GM12873 (cell line): ENCODE data around the gene ZNF683.

ENCODE experiments used
- CTCF ChIP-seq: IDR thresholded peaks from 2 replicates; pipeline ENCODE4 v1.5.1; 2012; ENCODE audit warnings: low read depth, mild to moderate bottlenecking, moderate library complexity, low read length, control low read depth; ENCODE audit not compliant: insufficient read depth; ENCODE audit errors: missing control alignments

The ZNF683 gene

GRCh38 chr1:26410706-26411623, 38.4 kb upstream of the ZNF683 start, which contains the start of gene LIN28A:
TSS of gene LIN28A (plus strand) at chr1:26410817. CDS start at chr1:26410892, 75 bp downstream.
- TF ChIP-seq CTCF, result no peak

DNA sequence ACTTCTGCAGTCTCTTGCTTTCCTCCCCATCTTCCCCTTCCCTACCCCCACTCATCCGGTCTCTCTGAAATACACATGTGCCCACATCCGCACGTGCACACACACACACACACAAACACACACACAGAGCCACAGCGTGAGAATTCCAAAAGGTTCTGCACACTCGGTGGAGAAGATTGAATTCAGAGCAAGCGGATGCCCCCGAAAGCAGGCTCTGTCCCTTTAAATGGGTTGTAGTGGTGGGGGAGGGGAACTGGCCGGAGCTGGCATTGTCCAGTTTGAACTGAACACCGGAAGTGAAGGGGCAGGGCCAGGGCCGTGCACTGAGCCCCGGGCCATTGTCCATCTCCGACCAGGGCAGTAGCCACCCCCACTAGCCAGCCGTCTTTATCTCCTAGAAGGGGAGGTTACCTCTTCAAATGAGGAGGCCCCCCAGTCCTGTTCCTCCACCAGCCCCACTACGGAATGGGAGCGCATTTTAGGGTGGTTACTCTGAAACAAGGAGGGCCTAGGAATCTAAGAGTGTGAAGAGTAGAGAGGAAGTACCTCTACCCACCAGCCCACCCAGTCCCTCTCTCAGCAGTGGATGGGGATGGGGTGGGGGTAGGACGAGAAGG, 36.7 kb upstream of the ZNF683 start:
- TF ChIP-seq CTCF, result no peak

DNA sequence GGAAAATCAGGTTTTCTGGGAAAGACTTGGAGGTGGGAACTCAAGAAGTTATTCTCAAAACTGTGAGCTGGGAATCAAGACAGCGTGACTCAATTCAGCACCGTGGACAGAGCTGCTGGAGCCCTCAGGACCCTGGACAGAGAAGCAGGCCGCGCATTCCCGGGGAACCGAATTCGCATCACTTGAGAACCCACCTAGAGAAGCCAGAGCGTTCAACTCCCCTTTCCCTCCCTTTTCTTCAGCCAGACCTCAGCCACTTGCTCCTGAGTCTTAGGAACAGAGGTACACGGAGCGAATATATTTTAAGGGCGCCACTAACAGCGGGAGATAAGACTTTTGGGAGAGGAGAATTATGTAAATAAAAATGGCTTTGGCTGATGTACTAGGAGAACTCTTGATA, 36.1 kb upstream of the ZNF683 start:
- no peak for TF ChIP-seq CTCF

DNA sequence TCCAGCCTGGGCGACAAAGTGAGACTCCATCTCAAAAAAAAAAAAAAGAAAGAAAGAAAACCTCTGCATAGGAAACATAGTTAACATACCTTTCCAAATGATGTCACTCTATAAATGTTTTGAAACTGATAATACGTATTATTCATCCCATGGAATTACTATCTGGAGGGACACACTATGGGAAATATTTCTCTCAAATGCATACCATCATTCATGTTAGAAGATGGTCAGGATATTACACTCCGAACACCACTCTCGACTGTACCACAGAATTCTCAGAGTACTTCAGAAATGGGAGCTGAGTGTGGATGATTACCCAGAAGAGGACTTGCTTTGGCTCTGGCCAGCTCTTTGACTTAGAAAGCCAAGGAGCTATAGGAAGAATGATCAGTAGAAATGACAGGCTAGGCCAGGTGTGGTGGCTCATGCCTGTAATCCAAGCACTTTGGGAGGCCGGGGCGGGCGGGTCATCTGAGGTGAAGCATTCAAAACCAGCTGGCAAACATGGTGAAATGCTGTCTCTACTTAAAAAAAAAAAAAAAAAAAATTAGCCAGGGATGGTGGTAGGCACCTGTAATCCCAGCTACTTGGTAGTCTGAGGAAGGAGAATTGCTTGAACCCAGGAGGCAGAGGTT, 32.8 kb upstream of the ZNF683 start:
- TF ChIP-seq CTCF, result no peak

DNA sequence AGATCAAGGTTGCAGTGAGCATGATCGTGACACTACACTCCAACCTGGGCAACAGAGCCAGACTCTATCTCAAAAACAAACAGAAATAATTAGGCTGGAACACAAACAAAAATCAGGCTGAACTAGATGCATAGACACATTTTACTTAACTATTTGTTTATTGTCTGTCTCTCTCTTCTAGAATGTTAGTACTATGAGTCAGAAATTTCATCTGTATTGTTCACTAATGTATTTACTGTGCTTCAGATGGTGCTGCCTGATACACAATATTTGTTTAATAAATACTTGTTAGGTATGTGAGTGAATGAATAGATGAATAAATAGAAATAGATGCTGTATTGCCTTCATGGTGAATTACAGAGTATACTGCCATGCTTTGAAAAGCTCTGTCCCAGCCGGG, 32.1 kb upstream of the ZNF683 start:
- TF ChIP-seq CTCF, result no peak

GRCh38 chr1:26403656-26404055, 31.1 kb upstream of the ZNF683 start:
- no peak for TF ChIP-seq CTCF

GRCh38 chr1:26401891-26402290, 29.3 kb upstream of the ZNF683 start:
- no peak for TF ChIP-seq CTCF
